ENCODE data around the gene STAT3.

STAT3 gene

DNA sequence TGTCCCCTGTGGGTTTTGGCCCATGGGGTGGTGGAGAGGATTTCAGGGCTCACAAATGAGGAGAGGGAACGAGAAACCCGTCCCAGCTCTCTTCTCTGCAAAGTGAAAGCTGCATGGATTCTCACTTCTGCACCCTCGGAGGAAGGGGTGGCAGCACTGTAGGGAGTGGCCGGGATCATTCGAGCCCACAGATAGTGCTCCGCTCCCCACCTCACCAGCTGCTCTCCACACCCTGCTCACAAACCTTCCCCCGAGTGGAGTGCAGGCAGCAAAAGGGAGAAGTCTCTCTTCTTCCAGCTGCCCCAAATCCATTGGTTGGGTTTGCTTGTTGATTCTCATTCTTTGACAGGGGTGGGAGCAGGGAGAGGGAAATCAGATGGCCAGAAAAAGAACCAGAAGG lies 79.8 kb downstream of the STAT3 start (continued):
- TF ChIP-seq ESRRG (CRISPR knock-in tag; IDR thresholded peaks at IDR 0.05), result no peak
- TF ChIP-seq TSHZ2 (CRISPR knock-in tag; IDR thresholded peaks at IDR 0.05), result no peak
- TF ChIP-seq RARB (CRISPR knock-in tag; IDR thresholded peaks at IDR 0.05), result no peak
- TF ChIP-seq ZNF70 (CRISPR knock-in tag; IDR thresholded peaks at IDR 0.05), result no peak

- no peak for ATAC-seq
- TF ChIP-seq ARNTL (CRISPR knock-in tag; IDR thresholded peaks at IDR 0.05; ENCODE audit: borderline replicate concordance, low read depth), result no peak
- no peak for TF ChIP-seq TSHZ2 (CRISPR knock-in tag; IDR thresholded peaks at IDR 0.05)
- TF ChIP-seq CSRNP3 (CRISPR knock-in tag; IDR thresholded peaks at IDR 0.05), result no peak
- no peak for TF ChIP-seq SNAI2 (CRISPR knock-in tag; IDR thresholded peaks at IDR 0.05)
- TF ChIP-seq TOX (CRISPR knock-in tag; IDR thresholded peaks at IDR 0.05; ENCODE audit: borderline replicate concordance), result no peak
- TF ChIP-seq, protein P1, sequence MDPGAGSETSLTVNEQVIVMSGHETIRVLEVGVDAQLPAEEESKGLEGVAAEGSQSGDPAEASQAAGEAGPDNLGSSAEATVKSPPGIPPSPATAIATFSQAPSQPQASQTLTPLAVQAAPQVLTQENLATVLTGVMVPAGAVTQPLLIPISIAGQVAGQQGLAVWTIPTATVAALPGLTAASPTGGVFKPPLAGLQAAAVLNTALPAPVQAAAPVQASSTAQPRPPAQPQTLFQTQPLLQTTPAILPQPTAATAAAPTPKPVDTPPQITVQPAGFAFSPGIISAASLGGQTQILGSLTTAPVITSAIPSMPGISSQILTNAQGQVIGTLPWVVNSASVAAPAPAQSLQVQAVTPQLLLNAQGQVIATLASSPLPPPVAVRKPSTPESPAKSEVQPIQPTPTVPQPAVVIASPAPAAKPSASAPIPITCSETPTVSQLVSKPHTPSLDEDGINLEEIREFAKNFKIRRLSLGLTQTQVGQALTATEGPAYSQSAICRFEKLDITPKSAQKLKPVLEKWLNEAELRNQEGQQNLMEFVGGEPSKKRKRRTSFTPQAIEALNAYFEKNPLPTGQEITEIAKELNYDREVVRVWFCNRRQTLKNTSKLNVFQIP (CRISPR knock-in tag; IDR thresholded peaks at IDR 0.05; ENCODE audit: borderline replicate concordance, low read depth), result no peak
Measured at GRCh38 chr17:42307362-42307927, 80.8 kb downstream of the STAT3 start.

DNA sequence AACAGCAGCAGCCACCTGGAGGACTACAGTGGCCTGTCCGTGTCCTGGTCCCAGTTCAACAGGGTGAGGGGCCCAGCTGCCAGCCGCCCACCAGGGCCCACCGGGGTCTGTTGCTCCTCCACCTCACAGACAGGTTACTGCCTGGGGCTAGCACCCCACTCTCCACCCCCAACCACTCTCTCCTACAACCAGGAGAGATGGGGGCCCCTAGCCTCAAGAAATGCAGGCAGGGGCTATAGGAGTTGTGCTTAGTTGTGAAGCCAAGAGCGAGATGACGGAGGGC lies 81.9 kb downstream of the STAT3 start:
- no peak for ATAC-seq
- no peak for TF ChIP-seq GLIS3 (CRISPR knock-in tag; IDR thresholded peaks at IDR 0.05)
- TF ChIP-seq ZNF70 (CRISPR knock-in tag; IDR thresholded peaks at IDR 0.05), result no peak
- TF ChIP-seq BACH2 (CRISPR knock-in tag; IDR thresholded peaks at IDR 0.05; ENCODE audit: borderline replicate concordance), result no peak
- TF ChIP-seq ZC3H10 (CRISPR knock-in tag; IDR thresholded peaks at IDR 0.05), result no peak
- no peak for TF ChIP-seq ZFP30 (CRISPR knock-in tag; IDR thresholded peaks at IDR 0.05)
- TF ChIP-seq, protein P2, sequence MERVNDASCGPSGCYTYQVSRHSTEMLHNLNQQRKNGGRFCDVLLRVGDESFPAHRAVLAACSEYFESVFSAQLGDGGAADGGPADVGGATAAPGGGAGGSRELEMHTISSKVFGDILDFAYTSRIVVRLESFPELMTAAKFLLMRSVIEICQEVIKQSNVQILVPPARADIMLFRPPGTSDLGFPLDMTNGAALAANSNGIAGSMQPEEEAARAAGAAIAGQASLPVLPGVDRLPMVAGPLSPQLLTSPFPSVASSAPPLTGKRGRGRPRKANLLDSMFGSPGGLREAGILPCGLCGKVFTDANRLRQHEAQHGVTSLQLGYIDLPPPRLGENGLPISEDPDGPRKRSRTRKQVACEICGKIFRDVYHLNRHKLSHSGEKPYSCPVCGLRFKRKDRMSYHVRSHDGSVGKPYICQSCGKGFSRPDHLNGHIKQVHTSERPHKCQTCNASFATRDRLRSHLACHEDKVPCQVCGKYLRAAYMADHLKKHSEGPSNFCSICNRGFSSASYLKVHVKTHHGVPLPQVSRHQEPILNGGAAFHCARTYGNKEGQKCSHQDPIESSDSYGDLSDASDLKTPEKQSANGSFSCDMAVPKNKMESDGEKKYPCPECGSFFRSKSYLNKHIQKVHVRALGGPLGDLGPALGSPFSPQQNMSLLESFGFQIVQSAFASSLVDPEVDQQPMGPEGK (CRISPR knock-in tag; IDR thresholded peaks at IDR 0.05; ENCODE audit: borderline replicate concordance), result no peak
- no peak for TF ChIP-seq TOX (CRISPR knock-in tag; IDR thresholded peaks at IDR 0.05; ENCODE audit: borderline replicate concordance)
- no peak for TF ChIP-seq SNAI2 (CRISPR knock-in tag; IDR thresholded peaks at IDR 0.05)
- TF ChIP-seq, protein P1 (CRISPR knock-in tag; IDR thresholded peaks at IDR 0.05; ENCODE audit: borderline replicate concordance, low read depth), result no peak
- TF ChIP-seq CSRNP3 (CRISPR knock-in tag; IDR thresholded peaks at IDR 0.05), result no peak
- no peak for TF ChIP-seq ISL1 (CRISPR knock-in tag; IDR thresholded peaks at IDR 0.05)
- no peak for TF ChIP-seq TSHZ2 (CRISPR knock-in tag; IDR thresholded peaks at IDR 0.05)
- TF ChIP-seq RARB (CRISPR knock-in tag; IDR thresholded peaks at IDR 0.05), result no peak
- TF ChIP-seq ESRRG (CRISPR knock-in tag; IDR thresholded peaks at IDR 0.05), result no peak
- no peak for TF ChIP-seq CREB5 (CRISPR knock-in tag; IDR thresholded peaks at IDR 0.05; ENCODE audit: low read depth)
- no peak for TF ChIP-seq ZNF8 (CRISPR knock-in tag; IDR thresholded peaks at IDR 0.05)

Measured in SK-N-SH treated with all-trans-retinoic acid at 6 μM for 48 hours (cell line).